GM21737 (cell line): Measurements from ENCODE around the gene SLC45A3.

Experiments
- ATAC-seq: cut with Tn5 transposase; IDR thresholded peaks from one replicate; pipeline ENCODE4 v1.9.1; 2021; ENCODE audit warnings: mild to moderate bottlenecking, moderate library complexity; ENCODE audit not compliant: unreplicated experiment

Gene SLC45A3

DNA sequence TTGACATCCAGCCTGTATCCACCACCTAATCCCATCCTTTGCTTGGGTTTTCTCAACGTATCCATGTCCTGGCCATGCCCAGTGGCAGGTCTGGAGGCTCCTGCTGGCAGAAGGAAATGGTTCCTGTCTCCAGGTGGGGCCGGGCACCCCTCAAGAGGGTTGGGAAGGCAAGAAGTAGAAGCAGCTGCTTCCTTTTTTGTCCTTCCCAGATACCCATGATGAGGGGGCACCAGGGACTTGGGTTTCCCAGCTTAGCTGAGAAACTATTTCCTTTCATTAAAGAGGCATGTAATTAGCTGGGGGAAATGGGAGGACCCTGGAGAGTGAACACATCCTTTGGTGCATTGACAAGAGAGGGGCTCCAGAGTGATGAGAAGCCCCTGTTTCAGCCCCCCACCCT is 21.1 kb upstream of the SLC45A3 start:
- no peak for ATAC-seq

DNA sequence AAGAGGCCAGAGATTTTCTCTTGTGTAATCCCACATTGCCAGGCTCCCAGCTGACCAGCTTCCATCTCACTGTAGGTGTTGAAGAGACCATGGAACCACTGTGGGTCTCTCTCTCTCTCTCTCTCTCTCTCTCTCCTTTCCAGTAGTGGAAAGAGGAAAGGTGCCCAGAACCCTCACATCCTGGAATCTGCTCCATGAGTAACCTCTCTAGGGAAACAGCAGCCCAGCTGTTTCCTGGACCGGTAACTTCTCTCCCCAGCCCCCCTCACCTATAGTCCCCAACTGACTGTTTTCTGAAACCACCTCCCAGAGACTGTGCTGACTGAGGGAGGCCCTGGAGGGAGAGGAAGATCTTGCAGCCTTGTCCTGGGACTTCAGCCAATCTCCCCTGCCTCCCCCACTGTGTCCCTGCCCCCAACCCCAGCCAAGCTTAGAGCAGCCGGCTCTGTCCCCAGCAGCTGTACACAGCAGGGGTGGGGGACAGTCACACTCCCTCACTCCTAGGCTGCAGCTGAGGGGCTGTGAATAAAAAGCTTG is 20.6 kb upstream of the SLC45A3 start:
- ATAC-seq: no peak

DNA sequence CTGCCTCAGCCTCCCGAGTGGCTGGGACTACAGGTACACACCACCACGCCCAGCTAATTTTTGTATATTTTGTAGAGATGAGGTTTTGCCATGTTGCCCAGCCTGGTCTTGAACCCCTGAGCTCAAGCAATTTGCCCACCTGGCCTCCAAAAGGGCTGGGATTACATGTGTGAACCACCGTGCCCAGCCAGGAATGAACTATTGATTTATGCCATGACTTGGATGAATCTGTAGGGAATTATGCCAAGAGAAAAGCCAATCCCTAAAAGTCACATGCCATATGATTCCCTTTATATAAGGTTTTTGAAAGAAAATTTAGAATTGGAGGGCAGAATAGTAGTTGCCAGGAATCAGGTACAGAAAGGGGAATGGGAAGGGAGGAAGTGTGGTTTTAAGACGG is 19.1 kb upstream of the SLC45A3 start:
- ATAC-seq: no peak

DNA sequence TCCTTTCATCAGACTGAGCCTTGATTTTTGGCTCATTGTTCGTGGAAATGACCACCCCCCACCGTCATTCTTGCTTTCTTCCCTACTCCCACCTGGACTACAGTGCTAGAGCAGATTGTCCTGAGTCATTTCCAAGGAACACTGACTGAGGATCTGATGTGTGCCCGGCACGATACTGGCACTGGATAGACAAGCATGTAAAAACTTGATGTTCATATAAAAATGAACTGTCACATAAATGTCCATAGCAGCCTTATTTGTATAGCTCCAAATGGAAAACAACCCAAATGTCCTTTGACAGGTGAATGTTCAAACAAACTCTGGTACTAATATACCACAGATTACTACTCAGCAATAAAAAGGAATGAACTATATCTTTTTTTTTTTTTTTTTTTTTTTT is 18.6 kb upstream of the SLC45A3 start:
- no peak for ATAC-seq

DNA sequence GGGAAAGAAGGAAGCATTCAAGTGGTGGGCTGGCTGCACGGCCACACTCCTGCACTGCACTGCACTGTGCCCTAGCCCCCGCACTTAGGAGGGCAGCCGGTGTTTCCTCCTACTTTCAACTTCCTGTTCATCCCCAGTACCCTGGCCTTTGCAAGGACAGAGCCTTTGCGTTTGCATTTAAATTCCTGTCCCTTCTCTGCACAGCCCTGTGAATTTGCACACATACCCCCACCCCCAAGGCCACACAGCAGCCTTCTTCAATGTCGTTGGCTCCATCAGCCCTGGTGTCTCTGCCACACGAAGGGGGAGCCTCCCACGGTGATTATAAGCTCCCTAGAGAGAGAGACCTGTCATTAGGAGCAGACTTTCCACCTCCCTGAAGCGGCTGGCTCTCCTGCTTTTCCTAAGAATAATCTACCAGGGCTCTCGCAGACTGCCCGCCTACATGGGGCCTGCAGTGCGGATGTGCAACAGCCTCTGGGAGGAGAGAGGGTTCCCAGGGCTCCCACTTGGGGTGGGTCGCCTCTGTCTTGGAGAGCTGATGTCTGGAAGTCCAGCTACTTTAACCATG is 13.2 kb upstream of the SLC45A3 start:
- ATAC-seq: no peak

DNA sequence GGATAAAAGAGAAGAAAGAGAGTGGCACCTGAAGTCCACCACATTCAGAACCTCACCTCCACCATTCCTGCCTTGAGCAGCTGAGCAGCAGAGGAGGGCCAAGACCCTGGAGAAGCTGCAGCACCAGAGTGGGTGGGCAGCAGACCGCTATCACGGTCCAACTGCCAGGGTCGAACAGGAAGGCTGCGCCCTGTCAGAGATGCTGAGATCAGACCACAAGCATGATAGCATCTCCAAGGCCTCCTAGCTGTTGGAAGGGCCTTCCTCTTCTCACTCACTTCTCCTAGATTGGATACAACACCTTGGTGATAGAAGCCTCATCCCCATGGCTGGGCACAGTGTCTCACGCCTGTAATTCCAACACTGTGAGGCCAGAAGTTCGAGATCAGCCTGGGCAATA is 12.1 kb upstream of the SLC45A3 start:
- ATAC-seq: no peak

DNA sequence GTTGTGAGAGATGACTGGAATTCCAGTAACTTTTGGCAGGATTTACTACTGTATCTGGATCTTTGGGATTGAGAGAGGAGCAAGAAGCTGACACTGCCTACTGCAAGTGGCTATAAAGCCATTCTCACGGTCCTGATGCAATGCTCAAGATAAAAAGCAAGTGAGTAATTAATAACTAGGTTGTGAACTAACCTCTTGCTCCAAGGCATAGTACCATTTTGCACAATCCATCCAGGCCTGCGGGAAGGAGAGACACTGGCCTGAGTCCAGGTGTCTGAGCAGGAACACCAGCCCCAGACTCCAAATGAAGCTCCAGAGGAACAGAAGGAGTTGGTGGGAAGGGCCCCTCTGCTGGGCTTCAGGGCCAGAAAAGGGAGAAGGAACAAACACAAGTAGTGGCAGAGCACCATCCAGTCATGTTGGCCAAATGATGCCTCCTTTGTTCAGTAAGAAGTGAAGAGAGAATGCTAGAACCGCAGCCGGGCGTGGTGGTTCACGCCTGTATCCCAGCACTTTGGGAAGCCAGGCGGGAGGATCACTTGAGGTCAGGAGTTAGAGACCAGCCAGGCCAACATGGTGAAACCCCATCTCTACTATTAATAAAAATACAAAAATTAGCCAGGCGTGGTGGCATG is 9.9 kb upstream of the SLC45A3 start:
- no peak for ATAC-seq

DNA sequence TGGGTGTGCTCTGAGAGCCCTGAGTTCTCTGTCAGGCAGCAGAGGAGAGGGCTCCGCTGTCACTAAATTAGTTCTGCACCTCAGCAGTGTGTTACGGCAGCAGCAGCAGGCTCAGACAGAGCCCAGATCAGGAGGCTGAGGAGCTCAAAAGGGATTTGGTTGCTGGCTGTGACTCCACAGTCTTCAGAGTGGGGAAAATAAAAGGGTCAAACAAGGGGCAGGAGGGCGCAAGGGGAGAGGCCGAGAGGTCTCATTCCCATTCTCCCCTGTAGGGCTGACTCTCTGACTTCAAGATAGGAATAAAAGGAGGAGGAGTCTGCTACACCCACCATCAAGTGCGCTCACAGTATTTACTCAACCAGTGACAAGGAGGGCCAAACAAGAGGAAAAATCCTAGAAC is 9.2 kb upstream of the SLC45A3 start:
- no peak for ATAC-seq

DNA sequence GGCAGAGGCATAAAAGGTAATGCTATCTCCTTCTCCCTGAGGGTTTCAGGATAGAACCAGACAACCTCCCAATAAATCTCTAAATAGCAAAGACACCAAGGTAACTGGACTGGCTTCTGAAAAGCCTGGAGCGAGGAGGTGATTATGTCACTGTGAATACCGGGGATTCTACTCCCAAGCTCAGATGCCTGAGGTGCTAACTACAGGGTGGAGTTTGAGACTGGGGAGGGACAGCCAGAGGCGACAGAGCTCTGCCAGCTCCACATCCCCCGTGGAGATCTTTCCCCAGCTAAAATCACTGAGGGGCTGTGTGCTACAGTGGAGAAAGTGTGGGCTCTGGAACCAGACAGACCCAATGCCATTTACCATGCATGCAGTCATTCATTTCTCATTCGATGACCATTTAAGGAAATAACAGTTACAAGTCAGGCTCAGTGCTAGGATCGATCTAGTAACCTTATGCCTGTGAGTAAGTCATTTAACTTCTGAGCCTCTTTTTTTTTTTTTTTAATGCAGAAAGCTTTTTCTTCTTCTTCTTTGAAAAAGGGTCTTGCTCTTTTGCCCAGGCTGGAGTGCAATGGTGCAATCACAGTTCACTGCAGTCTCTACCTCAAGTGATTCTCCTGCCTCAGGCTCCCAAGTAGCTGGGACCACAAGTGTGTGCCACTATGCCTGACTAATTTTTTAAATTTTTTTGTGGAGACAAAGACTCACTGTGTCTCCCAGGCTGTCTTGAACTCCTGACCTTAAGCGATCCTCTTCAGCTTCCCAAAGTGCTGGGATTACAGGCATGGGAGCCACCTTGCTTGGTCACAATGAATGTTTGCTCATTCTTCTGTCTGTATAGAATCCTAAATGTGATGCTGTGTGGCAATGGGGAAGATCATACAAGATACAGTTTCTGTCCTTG is 8.1 kb upstream of the SLC45A3 start:
- no peak for ATAC-seq

DNA sequence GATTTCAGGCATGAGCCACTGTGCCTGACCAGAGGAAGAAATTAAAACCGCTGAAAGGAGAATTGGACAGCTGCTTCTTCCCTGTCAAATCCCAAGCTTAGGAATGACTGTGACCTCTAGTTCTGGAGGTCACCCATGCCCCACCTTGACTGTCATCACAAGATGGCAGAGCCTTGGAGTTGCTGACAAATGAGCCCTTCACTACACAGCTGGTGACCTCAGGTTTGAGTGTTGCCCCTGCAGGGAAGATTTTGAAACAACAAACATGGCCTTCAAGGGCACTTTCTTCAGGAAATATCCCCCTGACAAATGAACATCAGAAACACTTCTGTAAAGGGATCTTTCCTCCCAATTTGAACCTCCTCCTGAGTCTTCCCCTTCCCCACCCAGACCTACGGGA is 6.9 kb upstream of the SLC45A3 start:
- ATAC-seq: no peak

DNA sequence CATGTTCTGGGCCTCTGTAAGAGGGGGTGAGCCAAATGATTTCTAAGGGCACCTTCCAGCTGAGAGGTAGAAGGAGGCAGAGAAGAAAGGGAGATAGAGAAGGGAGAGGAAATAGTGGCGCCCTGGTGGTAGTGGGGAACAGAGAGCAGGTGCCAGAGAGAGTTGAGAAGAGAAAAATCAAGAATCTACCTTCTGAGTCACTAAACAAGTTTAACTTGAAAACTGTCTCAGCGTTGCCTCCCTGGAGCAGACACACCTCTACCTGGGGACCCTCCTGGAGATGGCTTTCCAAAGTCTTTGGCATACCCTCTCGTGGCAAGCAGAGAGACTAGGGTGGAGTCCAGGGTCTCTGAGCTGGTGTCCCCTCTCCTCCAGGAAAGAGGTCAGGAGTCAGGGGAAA is 1.1 kb upstream of the SLC45A3 start:
- no peak for ATAC-seq

DNA sequence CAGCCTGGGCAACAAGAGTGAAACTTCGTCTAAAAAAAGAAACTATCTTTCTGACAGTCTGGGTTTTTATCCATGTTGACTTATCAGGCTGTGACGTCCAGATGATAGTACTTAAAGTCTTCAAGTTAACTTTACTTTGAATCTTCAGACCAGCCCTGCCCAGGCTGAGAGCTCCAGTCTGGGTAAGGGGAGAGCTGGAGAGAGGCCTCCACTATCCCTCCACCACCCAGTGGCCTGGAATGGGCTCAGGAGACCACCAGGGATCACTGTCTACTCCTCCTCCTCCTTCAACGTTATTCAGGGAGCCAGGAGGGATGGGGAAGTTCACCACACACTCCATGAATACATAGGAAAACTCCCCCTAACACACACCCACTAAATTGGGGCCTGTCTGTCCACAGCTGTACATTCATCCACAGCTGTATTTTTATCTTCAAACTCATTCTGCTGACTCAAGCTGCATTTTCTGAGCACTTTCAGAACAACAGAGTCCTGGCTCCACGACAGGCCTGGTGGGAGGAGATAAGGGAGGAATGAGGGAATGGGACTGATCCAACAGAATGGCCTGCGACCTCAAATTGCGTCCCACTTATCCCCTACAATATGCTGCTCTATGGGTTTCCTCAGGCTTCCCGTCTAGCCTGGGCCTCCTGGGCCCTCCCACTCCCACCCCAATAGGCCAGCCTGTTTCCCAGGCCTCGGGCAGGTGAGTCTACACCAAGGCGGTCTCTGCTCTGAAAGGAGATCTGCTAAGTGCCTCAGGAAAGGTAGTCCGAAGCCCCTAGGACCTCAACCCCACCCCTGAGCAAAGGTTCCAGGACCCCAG is 1.8 kb downstream of the SLC45A3 start:
- ATAC-seq: no peak

DNA sequence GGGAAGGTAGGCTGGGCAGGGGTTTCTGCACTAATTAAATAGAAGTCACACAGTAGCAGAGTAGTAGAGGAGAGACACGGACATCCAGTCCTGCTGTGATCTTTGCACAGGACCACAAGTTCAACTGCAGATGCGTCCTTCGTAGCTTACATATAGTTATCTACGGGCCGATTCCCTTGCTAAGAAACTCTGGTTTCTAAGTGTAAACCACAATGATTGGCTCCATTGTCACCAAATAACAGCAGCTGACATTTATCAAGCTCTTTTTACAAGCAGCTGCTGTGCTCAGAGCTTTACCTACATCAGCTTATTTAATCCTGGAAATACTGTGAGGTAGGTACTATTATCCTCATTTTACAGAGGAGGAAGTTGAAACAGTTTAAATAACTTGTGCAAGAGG is 3.1 kb downstream of the SLC45A3 start:
- no peak for ATAC-seq

DNA sequence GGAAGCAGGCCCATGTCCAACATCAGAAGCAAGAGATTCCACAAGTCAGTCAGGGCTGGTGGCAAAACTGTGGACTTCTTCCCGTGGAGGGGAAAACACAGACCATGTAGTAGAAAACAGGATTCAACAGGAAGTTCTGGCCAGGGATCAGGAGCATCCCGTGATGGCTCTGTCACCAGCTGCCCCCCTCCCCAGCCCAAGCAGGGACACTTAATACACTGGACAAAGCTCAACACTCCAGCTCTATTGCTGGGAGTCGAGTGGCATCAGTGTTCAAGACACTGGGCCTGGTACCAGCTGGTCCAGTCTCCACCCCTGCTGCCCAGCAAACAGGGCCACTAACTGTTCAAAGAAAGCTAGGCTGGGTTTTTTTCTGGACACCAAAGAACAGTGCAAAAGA is 3.7 kb downstream of the SLC45A3 start:
- ATAC-seq: no peak

DNA sequence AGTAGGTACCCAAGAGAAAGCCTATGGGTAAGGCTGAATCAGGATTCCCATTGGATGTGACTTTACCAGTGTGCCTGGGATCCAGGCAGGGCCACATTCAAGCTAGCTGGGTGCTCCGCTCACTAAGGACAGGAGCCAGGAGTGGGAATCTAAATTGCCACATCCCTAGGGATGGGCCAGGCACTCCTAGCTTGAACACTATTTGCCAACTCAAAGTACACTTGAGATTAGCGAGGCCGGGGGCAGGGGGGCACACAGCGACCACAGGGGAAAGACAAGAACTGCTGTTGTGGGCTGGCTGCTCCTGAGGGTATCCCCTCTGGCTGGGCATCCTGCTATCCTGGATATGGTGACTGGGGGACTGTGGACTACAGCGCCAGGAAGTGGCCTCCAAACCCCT is 4.3 kb downstream of the SLC45A3 start:
- no peak for ATAC-seq

DNA sequence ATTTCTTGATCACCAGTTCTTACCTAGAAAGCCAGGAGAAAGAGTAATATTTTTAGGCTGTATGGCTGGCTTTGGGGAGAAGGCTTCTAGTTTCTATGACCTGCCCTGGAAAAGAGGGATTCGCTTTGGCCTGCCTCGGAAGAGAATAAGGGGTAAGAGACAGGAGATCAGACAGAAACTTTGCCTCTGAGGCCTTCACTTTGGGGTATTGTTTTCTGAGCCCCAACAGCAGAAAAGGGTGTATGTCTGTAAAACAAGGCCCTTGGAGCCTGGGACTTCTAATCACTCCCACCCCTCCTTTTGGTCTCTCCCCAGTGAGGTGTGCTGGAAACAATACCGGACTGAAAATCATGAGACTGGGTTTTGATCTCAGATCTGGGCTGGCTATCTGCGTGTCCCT is 5.1 kb downstream of the SLC45A3 start:
- no peak for ATAC-seq

DNA sequence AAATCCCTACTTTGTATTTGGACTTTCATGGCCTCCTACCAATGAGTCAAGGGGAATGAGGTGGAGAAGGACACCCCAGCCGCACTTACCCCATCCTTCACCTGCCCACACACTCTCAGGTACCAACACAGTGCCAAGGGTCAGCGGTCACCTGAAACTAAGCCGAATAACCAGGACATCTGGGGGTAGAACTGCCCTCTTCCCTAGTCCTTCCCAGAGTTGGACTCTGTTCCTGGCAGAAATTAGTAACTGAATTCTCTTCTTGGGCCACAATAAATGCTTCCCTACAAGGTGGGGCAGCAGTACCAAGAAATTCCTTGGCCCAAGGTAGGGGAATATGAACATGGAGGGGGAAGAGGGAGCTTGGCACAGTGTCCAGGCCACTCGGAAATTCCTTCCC is 7.3 kb downstream of the SLC45A3 start:
- no peak for ATAC-seq

DNA sequence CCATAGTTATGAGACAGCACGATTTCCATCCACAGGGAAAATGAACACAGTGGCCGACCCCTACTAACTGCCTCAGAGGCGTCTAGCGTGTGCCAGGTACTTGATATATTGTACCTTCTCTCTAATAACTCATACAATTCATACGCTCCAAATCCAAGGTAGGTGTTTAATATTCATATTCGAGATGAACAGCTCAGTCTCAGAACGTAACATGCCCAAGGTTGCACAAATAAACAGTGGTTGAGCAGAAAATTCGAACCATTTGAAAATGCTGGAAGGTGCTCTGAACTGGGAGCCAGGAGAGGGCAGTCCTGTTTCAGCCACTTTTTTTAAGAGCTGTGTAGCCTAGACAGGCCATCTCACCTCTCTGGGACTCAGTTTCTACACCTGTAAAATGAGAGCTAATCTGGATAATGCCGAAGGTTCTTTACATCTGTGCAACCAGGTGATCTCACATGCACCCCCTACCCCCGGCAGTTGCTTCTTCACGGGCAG is 7.9 kb downstream of the SLC45A3 start:
- ATAC-seq: no peak

DNA sequence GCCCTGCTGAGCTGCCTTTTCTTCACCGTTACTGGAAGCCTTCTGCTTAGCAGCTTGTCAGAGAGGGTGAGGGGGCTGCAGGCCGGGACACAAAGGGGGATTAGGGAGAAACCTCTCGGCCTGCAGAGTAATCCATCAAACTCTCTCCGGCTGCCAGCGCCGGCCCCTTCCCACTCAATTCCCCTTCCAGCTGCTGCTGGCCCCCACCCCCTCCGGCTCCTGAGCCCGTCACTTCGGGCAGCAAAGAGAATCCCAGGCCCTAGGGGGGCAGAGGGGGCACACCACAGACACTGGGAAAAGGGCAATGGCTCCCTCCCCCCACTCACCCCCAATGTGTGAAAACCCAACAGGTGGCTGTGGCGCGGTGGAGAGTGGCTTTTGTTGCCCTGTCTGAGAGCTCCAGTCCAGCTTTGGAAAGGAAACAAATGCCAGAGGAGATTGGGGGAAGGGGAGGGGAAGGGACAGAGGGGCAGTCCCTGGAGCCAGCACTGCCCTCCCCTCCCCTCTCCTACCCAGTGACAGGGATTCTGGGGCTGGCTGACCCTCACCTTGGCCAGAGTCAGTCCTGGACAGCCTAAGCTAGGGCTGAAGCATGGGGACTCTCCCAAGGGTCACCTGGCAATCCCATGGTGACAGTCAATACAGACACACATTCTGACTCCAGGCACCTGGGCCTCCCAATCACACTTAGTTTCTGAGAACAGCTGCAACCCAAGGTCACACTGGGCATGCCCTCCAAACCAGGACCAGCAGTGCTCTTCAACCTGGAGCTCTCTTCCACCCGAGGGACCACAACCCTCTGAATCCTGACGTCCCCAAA is 9.5 kb downstream of the SLC45A3 start:
- ATAC-seq: no peak

DNA sequence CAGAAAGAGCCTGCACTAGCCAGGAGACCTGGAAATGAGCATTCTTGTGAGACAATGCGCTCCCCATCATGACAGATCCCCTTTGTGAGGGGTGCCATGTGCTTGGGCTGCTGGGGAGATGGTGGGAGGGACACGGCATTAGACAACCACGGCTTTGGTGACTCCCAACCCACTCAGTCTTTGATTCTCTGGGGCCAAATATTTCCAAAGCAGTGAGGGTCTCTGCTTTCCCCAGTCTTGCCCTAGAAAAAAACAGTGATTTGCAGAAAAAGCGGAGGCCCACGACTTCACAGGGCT is 10.2 kb downstream of the SLC45A3 start:
- no peak for ATAC-seq
